KG1 (cell line): ENCODE results near the gene NETO2.

Source experiments
- DNase-seq: peaks from one replicate; lab custom pipeline; 2025; lab: John Stamatoyannopoulos, UW

Gene NETO2

GRCh38 chr16:47046726-47047523 lies 96.8 kb downstream of the NETO2 start:
- no peak for DNase-seq

DNA sequence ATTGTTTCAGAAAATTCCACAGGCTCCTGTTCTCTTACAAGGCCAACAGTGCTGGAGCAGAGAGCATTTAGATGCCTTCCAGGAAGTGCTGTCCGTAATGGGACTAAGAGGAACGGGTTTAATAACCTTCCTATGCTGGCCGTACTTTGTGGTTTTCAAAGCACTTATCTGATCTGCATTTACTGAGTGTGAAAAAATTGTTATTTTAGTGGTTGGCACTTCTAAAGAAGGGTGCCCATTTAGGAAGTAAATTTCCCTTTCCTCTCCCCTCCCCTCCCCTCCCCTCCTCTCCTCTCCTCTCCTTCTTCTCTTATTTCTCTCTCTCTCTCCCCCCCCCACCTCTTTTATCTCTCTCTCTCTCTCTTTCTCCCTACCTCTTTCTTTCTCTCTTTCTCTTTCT lies 98.3 kb downstream of the NETO2 start:
- DNase-seq = no peak

GRCh38 chr16:47045023-47045422 lies 98.7 kb downstream of the NETO2 start:
- DNase-seq = no peak

GRCh38 chr16:47043970-47044684 lies 99.6 kb downstream of the NETO2 start:
- DNase-seq = no peak

GRCh38 chr16:47043200-47043599 lies 100.5 kb downstream of the NETO2 start:
- no peak for DNase-seq

GRCh38 chr16:47037746-47038458 lies 105.8 kb downstream of the NETO2 start:
- peak; percentile 31 for DNase-seq

DNA sequence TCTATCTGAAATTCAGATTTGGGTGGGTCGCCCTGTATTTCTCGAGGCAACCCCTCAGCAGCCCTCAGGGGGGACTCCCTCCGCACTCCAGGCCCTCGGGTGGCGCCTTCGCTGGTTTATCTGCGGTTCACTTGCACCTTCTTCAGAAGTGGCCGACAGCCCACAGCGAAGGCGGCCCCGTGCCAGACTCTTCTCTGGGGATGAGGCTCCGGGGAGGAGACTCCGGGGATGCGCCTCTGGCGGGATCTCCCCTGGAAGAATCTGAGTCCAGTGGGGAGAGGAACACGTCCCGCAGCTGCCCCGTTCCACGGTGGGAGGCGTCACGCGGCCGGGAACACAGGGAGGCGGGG lies 106.4 kb downstream of the NETO2 start:
- DNase-seq = no peak

DNA sequence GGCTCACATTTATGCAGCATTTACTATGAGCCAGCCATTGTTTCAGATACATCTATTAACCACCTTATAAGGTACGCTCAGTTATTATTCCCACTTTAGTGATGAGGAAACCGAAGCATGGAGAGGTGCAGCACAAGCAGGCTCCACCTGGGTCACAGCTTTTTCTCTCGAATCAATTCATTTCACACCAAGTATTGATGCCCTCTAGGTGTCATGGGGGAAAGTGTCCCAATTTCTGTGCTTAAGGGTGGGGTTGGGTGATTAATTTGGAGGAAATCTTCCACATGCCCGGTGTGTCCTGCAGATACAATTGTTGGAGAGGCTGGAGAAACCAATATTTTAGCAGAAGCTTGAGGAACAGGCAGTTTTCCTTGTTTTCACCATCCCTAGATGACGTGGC lies 107.5 kb downstream of the NETO2 start:
- DNase-seq = no peak

GRCh38 chr16:47035436-47035835 lies 108.3 kb downstream of the NETO2 start:
- no peak for DNase-seq

DNA sequence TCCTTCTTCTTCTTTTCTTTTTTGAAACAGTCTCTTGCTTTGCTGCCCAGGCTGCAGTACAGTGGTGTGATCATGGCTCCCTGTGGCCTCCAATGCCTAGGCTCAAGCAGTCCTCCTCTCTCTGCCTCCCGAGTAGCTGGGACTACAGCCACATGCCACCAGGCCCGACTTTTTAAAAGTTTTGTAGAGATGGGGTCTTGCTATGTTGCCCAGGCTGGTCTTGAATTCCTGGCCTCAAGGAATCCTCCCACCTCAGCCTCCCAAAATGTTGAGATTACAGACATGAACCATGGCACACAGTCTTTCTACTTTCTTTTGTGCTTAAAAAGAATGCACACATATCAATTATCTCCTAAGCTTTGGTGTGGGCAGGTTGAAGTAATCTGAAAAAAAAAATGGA lies 109.3 kb downstream of the NETO2 start:
- no peak for DNase-seq

DNA sequence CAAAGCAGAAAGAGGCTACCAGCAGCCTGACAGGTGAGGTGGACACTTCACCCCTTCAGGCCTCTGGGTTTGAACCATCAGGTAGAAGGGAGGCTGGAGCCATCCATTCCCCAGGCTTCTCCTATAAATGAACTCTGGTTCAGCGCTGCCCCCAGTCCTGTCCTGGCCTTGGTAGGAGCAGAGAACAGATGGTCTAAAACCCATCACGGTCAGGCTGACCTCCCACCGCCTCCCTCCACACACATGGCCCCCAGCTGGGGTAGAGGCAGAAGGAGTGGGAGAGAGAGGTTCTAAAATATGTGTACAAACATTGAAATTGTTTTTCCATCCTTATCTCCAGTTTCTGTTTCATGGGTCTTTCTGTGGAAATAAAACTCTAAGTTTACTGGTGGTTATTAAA lies 110.6 kb downstream of the NETO2 start:
- no peak for DNase-seq

GRCh38 chr16:47029724-47030123 lies 114.0 kb downstream of the NETO2 start:
- DNase-seq = no peak

DNA sequence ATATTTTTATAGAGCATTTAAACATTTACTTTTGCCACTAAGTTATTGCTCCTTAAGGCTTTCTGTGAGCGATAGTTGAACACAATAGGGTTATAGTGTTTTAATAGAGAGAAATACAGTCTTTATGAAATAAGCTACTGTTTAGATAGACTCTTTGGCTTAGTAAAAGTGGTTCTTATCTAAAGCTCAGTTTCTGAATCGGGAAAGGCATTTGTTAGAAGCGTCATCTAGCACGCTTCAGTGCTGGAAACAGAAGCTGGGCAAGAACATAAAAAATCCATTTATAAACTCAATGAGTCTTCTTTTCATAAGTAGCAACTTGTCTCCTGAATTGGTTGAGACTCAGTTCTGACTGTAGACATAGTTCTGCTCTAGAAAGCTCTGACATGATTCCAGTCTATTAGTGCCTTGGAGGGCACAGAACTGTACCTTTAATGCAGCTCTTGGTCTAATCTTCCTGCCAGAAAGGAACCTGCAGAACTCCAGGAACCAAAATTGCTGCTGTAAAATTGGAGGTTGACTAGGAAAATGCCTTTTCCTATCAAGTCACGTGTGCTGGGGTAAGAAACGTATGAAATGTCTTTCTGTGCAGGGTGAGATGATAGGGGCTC lies 114.9 kb downstream of the NETO2 start:
- DNase-seq = no peak
